Measurements from ENCODE around the gene MTR.

GRCh38 chr1:236815941-236816340, 20.8 kb downstream of the MTR start:
- TF ChIP-seq CTCF (IDR thresholded peaks at IDR 0.05): no peak
- no peak for TF ChIP-seq EZH2 (IDR thresholded peaks at IDR 0.05; ENCODE audit: borderline replicate concordance, insufficient read depth, low read depth, low read length, poor library complexity, severe bottlenecking)
